Central memory CD4-positive, alpha-beta T cell (primary cell): ENCODE results near the gene BRD3OS.
"Not testable (repeated sequence)": the region's sequence is repeated elsewhere in the genome, so short reads cannot be mapped to it uniquely, and the experiment has no call there.

ENCODE experiments used
- DNase-seq: peaks from one replicate; pipeline ENCODE4 v3.0.0; 2022

The BRD3OS gene

GRCh38 chr9:134066526-134066912 is 41.2 kb downstream of the BRD3OS start:
- DNase-seq = peak; percentile 10

GRCh38 chr9:134066913-134067851 is 41.9 kb downstream of the BRD3OS start:
- DNase-seq = peak; percentile 42

- peak; percentile 84 for DNase-seq
Observed at GRCh38 chr9:134067904-134068743, 42.8 kb downstream of the BRD3OS start, which contains the start of gene BRD3. BRD3 (minus strand) TSS chr9:134068026; CDS start chr9:134053477, 14,549 bp downstream.

- peak; percentile 6 for DNase-seq
Observed at GRCh38 chr9:134068744-134069479, 43.6 kb downstream of the BRD3OS start.

GRCh38 chr9:134069480-134070399 is 44.5 kb downstream of the BRD3OS start:
- no peak for DNase-seq

- no peak for DNase-seq
Observed at GRCh38 chr9:134071149-134071548, 45.9 kb downstream of the BRD3OS start.

- DNase-seq = not testable (repeated sequence)
Observed at GRCh38 chr9:134072683-134073082, 47.4 kb downstream of the BRD3OS start.

GRCh38 chr9:134073500-134073899 is 48.2 kb downstream of the BRD3OS start:
- DNase-seq = no peak

- not testable (repeated sequence) for DNase-seq
Observed at GRCh38 chr9:134075689-134076088, 50.4 kb downstream of the BRD3OS start.

- DNase-seq = no peak
Observed at GRCh38 chr9:134076644-134077043, 51.4 kb downstream of the BRD3OS start.
